Measurements from ENCODE around the gene MAL.

DNA sequence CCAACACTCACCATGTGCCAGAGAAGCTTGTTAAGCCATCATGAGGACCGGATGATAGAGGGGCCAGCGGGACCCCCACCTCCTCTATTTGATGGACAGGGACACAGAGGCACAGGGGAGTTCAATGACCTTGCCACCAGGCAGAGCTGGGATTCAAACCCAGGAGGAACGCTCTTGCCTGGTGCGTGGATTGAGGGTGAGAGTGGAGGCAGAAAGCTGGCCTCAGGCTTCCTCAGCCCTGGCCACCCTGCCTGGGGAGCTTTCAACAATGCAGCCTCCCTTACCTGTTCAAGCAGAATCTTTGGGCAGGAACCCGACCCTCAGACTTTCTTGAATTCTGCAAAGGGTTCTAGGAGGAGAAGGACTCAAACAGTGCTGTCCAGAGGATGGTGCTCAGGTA is 39.9 kb upstream of the MAL start:
- TF ChIP-seq MYC (IDR thresholded peaks at IDR 0.05; ENCODE audit: low read depth, low read length) (no peak), POLR2A (IDR thresholded peaks at IDR 0.05; ENCODE audit: extremely low read depth, insufficient read length) (no peak)
- TF ChIP-seq, protein P1, sequence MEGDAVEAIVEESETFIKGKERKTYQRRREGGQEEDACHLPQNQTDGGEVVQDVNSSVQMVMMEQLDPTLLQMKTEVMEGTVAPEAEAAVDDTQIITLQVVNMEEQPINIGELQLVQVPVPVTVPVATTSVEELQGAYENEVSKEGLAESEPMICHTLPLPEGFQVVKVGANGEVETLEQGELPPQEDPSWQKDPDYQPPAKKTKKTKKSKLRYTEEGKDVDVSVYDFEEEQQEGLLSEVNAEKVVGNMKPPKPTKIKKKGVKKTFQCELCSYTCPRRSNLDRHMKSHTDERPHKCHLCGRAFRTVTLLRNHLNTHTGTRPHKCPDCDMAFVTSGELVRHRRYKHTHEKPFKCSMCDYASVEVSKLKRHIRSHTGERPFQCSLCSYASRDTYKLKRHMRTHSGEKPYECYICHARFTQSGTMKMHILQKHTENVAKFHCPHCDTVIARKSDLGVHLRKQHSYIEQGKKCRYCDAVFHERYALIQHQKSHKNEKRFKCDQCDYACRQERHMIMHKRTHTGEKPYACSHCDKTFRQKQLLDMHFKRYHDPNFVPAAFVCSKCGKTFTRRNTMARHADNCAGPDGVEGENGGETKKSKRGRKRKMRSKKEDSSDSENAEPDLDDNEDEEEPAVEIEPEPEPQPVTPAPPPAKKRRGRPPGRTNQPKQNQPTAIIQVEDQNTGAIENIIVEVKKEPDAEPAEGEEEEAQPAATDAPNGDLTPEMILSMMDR (IDR thresholded peaks at IDR 0.05; ENCODE audit: low read depth, low read length): no peak
